ENCODE data around the gene IBA57.

Gene IBA57

DNA sequence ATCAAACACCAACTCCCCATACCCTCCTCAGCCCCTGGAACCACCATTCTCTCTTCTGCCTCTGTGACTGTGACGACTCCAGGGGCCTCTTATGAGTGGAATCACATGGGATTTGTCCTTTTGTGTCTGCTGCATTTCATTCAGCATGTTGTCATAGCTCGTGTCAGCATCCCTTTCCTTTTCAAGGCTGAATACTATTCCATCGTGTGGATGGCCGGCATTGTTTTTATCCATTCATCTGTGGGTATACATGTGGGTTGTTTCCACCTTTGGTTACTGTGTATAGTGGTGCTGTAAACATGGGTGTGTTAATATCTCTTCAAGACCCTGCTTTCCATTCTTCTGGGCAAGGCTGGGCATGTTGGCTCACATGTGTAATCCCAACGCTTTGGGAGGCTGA is 25.2 kb downstream of the IBA57 start:
- DNase-seq (ENCODE audit: low read depth), result no peak

DNA sequence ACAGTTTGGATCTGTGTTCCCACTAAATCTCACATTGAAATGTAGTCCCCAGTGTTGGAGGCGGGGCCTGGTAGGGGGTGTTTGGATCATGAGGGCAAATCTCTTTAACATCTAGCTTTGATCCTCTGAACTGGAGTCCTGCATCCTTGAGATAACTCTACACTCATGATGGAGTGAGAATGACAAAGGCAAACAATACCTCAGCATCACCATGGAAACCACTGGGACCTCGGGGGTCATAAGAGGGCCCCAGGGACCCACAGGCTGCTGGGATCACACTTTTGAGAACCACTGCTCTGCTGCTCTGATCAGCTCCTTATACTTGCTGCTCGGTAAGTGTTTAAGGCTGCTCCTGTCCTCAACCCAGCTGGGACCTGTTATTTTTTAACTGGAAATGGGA is 28.8 kb downstream of the IBA57 start:
- no peak for DNase-seq (ENCODE audit: low read depth)

DNA sequence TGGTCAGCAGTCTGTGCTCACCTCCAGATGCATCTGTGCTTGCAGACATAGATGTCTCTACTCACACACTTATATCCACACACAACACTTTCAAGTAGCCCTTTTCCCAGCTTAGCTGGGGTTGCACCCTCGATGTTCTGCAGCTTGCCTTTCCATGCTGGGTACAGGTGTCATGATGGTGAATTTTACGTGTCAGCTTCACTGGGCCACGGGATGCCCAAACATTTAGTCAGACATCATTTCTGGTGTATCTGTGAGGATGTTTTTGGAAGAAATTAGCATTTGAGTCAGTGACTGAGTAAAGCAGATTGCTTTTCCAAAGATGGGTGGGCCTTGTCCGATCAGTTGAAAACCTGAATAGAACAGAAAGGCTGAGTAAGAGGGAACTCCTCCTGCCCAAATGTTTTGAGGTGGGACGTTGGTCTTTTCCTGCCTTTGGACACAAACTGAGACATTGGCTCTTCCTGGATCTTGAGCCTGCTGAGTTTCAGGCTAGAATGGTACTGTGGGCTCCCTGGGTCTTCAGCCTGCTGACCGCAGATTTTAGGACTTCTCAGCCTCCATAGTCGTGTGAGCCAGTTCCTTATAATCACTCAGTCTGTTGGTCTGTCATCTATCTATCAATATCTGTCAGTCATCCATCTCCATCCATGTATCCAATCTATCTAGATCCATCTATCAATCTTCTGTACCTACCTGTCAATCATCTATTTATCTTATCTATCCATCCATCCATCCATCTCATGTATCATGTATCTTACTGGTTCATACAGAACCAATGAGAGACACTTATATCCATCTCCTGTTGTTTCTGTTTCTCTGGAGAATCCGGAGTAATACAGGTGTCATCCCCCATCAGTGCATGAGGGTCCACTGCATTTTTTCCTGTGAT is 29.6 kb downstream of the IBA57 start:
- DNase-seq (ENCODE audit: low read depth), result no peak

DNA sequence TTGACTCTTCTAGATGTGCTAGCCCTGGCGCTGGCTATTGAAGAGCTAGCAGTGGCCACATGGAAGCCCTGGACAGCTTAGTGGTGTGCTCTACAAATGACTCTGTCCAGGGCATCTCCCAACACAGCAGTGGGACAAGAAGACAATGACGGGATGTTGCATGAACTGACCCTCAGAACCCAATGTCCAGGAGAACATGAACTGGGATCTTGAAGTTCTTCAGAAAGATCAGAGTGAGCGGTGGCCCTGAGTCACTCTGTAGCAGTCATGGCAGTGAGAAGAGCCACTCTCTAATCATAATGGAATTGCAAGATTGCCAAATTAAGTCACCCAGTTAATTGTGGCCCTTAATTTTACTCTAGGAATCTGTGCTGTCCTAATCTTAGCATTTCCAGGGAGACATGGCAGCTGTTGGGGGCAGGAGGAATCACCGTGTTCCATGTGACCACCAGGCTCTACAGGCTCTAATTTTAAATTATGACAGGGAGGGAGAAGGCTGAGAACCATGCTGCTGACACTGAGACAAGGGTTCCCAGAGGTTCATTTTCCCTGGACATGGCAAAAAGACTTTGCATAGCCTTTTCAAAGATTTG is 32.0 kb downstream of the IBA57 start:
- DNase-seq (ENCODE audit: low read depth), result no peak

DNA sequence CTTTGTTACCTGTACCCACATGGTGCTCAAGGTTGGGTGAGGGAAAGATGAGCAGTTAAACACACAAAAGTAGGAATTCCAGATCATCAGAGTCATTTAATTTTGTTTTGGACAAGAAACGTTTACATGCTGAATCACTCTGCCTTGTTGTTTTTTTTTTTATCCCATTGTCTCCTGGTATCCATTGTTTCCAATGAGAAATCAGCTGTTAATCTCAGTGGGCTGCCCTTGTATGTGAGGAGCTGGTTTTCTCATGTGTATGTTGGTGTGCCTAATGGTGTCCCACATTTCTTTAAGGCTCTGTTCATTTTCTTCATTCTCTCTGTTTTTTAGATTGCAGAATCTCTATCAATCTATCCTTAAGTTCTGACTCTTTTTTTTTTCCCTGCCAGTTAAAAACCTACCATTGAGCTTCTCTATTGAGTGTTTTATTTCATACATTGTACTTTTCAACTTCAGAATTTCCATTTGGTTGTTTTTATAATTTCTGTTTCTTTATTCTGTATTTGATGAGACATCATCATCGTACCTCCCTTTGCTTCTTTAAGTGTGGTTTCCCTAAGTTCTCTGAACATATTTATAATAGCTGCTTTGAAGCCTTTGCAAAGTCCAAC is 33.5 kb downstream of the IBA57 start:
- DNase-seq (ENCODE audit: low read depth), result no peak

DNA sequence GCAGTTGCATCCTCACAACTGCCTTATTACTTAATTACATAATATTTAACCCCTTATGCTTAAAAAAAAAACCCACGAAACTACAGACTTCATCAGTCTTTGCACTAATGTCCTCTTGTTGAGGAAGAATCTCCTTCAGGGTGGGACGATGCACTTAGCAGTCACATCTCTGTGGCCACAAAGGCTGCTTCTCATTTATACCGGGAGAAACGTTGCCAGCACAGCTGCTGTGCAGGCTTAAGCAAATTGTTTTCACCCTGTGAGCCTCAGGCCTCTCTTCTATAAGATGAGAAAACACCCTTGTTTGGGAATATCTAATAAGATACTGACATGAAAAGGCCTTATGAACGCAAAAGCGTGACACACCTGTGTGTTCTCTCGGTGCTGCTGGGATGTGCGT is 39.4 kb downstream of the IBA57 start:
- no peak for DNase-seq (ENCODE audit: low read depth)

DNA sequence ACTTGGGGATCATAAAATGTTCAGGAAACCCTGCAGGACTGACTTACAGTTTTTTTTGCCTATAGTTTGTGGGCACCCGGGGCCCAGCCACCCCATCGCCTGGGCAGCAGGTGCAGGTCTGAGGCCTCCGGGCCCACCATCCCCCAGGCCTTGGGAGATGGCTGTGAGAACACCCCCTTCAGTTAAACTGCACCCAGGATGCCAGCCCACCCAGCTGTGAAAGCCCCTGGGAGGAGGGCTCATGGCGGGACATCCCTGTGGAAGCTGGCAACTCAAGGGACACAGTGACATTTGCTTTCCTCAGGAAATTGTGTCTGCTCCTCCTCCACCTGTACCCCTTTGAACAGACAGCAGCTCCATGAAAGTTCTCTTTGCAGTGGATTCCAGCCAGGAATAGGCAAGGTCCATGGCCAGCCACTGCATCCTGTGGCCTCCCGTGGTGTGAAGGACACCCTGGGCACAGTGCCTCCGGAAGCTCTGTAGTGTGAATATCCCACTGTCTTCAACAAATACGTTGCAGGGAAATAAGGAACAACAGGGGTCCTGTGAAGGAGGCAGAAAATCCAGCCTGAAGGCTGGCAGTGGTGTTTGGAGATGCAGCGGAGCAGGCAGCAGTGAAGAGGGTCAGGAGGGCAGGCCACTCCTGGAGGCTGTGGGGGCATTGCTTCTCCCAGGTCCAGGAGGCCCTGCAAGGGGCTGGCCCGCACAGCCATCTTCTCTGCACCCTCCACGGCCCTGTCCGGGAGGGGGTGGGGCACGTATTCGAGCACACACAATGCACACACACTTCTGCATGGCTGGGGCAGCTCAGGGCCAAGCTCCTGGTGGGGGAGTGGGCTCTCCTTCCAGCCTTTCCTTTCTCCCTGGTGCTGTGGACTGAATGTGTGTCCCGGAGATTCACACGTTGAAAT is 40.2 kb downstream of the IBA57 start:
- no peak for DNase-seq (ENCODE audit: low read depth)

DNA sequence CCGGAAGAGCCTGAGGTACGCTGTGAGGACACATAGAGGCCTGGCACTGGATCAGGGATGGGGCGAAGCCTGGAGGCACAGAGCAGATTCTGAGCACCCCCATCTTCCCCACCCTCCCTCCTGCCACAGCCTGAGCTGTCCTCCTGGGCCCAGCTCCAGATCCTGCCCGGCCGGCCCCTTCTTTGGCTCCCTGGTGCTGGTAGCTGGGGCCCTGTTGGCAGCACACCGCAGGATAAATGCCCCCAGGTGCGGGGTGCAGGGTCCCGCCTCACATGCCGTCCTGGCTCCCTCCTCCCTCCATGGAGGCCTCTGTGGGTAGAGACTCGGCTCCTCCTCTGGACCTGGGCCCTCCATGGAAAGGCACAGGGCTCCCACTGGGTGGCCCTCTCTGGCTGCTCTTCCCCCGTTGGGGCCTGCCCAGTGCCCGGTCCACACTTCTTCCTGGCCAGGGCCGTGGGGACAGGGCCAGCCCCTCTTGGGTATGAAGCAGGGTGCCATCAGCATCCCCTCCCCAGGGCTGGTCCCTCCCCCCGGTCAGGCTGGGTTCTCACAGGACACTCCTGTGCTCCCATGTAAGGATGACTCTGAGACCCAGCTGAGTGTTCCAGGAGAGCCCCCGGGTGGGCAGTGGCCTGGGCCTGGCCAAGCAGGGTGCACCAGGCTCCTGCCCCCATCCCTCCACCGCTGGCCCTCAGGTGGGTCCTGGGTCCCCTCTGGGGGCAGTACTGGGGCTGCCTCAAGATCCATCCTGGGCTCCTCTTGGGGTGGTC is 41.2 kb downstream of the IBA57 start:
- no peak for DNase-seq (ENCODE audit: low read depth)

DNA sequence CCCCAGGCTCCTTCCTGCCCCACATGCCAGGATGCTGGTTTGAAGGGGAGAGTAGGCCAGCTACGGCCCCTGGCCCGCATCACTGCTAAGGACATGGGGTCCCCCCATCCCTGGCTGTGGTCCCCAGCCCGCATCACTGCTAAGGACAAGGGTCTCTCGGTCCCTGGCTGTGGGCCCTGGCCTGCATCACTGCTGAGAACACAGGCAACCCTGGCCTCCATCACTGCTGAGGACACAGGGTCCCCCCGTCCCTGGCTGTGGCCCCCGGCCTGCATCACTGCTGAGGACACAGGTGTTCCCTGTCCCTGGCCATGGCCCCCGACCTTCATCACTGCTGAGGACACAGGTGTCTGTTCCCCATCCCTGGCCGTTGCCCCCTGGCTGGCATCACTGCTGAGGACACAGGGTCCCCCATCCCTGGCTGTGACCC is 41.8 kb downstream of the IBA57 start:
- no peak for DNase-seq (ENCODE audit: low read depth)

DNA sequence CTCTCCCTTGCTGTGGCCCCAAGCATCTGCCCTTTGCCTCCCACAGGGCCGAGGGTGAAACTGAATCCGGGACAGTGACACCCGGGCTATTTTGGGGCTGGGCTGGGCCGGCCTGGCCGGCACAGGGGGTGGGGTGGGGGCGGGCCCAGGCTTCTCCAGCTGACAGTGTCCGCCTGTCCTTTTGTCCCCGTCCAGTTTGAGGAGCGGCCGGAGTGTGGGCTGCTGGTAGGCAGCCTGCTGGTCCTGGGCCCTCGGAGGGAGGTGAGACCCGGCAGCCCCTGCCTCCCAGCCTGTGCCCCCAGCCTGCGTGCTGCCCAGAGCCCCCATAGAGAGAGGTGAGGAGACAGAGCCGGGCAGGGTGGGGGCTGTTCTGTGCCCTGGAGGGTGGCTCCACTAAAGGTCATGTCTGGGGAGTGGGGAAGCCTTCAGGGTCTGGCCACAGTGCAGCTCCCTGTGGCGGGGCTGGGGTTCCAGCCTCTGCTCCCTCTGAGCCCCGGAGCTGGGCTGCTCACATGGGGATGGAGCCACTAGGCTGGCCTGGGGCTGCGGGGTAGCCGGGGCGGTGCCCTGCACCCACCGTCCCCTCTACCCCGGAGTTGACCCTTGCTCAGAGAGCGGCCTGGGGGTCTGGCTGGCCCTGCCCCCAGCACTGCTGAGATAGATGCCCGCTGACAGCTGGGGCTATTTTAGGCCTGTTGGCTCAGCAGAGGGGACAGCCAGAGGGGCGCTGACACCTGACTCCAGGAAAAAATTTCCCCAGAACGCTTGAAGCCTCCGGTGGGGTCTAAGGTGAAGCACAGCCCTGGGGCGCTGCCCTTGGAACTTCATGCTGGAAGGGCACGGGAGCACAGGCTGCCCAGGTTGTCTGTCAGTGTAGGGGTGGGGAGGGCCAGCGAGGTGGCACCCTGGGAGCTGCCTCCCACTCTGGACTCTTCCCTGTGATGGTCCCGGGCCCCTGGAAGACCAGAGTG is 42.5 kb downstream of the IBA57 start, which contains the start of gene OBSCN:
Gene OBSCN, plus strand, starts transcription at position 194 of the 971 bp plus-strand sequence. CDS start 3,740 bp downstream, outside the sequence.
- DNase-seq (ENCODE audit: low read depth), result no peak

DNA sequence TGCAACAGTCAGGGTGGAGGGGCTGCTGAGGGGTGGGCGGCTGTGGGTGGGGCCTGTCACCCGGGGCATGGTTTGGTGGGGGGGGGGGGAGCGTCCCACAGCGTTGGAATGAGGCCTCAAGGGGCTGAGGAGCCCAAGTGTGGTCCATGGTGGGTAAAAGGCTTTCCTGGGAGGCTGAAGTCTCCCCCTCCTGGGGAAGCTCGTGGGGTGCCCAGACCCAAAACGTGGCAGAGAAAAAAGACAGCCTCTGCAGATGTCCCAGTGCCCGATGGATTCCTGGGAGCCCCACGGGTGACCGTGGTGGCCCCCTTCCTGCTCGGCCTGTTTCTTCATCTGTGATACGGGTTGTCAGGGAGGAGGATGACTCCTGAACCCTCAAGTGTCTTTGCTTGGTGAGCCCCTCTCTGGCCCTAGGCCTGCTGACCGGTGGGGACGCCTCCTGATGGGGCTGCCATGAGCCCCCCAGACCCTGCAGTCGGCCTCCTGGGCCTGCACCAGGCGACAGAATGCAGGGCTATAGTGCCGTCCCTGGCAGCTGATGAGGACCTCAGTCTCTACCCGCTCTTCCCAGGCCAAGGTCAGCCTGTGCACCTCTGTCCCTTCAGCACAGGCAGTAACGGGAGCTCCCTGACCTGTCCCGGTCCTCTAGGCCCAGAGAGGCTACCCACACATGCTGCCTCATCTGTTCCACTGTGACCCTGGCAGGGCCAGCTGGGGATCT is 43.4 kb downstream of the IBA57 start:
- no peak for DNase-seq (ENCODE audit: low read depth)

DNA sequence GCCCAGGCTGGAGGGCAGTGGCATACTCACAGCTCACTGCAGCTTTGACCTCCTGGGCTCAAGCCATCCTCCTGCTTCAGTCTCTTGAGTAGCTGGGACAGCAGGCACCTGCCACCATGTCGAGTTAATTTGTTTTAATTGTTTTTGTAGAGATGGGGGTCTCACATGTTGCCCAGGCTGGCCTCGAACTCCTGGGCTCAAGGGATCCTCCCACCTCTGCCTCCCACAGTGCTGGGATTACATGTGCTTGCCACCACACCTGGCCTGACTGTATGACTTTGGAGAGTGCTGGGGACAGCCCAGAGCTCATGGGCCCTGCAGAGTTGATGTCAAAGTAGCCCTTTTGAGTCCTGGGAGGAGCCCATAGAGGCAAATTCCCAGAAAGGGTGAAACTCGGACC is 44.1 kb downstream of the IBA57 start:
- DNase-seq (ENCODE audit: low read depth), result no peak

DNA sequence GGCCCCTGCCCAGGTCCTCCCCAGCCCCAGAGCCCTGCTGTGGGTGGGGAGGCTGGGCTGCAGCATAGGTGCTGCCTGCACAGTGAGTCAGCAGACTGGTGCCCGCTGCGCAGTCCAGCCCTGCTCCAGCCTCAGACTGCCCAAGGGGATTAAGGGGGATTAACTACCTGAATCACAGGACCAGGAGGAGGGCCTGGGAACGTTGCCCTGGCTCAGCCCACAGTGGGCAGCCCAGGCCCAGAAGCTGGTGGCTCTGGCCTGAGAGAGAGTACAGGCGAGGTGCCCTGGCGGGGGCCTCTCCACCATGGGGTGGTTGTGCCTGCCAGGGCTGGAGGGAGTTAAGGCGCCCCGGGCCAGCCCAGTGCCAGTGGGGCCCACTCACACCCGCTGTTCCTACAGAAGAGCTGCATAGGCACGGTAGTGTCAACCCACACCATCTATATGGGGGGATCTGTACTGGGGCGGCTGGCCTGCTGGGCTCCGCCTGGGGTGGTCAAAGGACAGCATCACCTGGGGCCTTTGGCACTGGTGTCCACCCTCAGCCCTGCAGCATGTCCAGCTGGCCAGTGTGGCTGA is 44.6 kb downstream of the IBA57 start:
- DNase-seq (ENCODE audit: low read depth), result no peak

DNA sequence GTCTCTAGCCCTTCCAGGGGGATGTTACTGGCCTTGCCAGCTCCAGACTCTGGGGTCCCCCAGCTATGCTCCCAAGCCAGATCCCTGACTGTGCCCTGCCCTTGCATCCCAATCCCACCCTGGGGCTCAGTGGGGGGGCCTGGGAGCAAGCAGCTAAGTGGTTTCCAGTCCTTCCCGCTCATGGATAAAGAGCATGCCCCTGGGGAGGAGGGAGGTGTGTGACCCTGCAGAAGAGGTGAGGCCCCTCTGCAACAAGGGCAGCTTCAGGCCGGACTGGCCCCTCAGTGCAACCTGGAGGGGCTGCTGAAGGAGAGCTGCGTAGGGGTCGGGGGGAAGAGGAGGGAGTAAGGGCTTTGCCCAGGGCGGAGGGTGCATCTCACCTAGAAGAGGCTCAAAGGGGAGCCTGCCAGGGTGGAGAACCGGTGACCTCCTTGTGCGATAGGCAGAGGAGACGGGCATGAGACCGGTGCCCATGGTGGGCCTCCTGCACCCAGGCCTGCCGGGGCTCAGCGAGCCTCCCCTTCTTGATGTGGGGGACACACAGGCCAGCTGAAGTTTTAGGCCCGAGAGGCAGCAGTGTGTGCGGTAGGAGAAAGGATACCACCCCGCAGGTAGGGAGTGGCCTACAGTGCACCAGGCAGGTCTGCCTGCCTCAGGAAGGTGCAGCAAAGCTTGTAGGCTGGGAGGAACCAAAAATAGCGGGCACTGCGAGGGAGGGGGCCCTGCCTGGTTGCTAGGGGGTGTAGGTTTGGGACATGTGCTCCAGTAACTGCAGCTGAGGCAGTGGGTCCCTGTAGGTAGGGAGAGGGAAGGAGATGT is 45.3 kb downstream of the IBA57 start:
- DNase-seq (ENCODE audit: low read depth), result no peak

DNA sequence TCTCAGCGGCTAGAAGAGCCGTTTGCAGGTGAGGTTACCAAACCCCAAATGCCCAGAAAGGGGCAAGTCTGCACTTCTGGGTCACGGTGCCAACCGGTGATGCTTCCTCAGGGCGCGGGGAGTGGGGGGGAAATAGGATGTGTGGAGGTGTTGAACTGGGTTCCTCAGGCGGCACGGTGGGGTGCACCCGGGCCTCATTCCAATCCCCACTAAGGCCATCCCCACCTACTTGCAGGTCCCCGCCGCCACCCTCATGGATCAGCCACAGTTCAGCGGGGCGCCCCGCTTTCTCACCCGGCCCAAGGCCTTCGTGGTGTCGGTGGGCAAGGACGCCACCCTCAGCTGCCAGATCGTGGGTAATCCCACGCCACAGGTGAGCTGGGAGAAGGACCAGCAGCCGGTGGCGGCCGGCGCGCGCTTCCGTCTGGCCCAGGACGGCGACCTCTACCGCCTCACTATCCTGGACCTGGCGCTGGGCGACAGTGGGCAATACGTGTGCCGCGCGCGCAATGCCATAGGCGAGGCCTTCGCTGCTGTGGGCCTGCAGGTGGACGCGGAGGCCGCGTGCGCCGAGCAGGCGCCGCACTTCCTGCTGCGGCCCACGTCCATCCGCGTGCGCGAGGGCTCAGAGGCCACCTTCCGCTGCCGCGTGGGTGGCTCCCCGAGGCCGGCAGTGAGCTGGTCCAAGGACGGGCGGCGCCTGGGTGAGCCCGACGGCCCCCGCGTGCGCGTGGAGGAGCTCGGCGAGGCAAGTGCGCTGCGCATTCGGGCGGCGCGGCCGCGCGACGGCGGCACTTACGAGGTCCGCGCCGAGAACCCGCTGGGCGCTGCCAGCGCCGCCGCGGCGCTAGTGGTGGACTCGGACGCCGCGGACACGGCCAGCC is 46.2 kb downstream of the IBA57 start:
- DNase-seq (ENCODE audit: low read depth), result no peak

DNA sequence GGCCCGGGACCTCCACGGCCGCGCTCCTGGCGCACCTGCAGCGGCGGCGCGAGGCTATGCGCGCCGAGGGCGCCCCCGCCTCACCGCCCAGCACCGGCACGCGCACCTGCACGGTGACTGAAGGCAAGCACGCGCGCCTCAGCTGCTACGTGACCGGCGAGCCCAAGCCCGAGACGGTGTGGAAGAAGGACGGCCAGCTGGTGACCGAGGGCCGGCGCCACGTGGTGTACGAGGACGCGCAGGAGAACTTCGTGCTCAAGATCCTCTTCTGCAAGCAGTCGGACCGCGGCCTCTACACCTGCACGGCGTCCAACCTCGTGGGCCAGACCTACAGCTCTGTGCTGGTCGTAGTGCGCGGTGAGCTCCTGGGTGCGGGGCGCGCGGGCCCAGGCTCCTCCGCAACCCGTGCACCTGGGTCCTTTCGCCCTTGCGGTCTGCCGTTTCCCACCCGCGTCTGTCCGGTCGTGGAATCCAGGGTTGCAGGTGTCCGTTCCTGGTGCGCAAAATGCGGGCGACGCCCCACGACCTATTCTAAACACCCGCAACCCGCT is 46.9 kb downstream of the IBA57 start:
- DNase-seq (ENCODE audit: low read depth), result no peak

Data from non-pigmented ciliary epithelial cell (primary cell).